ENCODE results near the gene SH3RF1.

Gene SH3RF1

DNA sequence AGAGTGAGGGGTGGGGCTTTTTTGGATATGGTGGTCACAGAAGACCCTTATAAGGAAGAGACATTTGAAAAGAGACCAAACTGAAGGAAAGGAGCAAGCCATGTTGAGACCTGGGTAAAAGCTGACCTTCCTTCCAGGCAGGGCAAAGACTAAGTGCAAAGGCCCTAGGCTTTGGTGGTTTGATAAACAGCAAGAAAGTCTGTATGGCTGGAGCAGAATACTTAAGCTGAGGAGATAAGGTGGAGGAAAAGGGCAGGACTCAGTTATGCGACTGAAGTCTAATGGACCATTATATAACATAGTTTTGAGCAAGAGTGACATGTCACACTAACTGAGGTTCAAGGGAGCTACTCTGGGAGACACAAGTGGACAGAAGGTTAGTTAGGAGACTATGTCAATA, 20.0 kb downstream of the SH3RF1 start:
- Mint-ChIP-seq H3K27me3 (no peaks in the 10 kb centered on the region), H3K27ac (no peak overlapping the region), H3K36me3 (no peaks in the 10 kb centered on the region), H3K4me1 (no peaks in the 10 kb centered on the region), H3K4me3 (no peak overlapping the region), H3K9me3 (no peaks in the 10 kb centered on the region)
- DNase-seq: no peak
- CTCF ChIA-PET: no interaction called here

GRCh38 chr4:169249999-169250398, 20.8 kb downstream of the SH3RF1 start:
- no peak overlapping the region for H3K4me3 Mint-ChIP-seq
- no peaks in the 10 kb centered on the region for H3K27me3 Mint-ChIP-seq
- CTCF ChIA-PET: no interaction called here

GRCh38 chr4:169249214-169249973, 21.4 kb downstream of the SH3RF1 start:
- H3K9me3 Mint-ChIP-seq: no peaks in the 10 kb centered on the region
- CTCF ChIA-PET: no interaction called here
- no peak for DNase-seq

More at GRCh38 chr4:169249999-169250398, 20.8 kb downstream of the SH3RF1 start:
- no peak for DNase-seq
- Mint-ChIP-seq H3K9me3 (no peaks in the 10 kb centered on the region), H3K4me1 (no peaks in the 10 kb centered on the region), H3K36me3 (no peaks in the 10 kb centered on the region), H3K27ac (no peak overlapping the region)

DNA sequence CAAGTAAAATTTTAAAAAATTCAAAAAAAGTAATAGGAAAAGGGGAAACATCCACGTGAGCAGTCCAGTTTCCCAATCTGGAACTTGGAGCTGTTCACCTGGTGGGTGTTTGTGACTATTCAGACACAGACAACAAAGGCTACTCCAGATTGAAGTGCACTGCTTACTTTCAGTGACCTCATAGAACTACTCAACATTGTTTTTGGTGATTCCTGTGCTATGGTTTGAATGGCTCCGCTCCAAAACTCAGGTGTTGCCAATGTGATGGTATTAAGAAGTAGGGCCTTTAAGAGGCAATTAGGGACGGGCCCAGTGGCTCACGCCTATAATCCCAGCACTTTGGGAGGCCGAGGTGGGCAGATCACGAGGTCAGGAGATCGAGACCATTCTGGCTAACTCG, 22.1 kb downstream of the SH3RF1 start:
- no peaks in the 10 kb centered on the region for H3K9me3 Mint-ChIP-seq
- H3K4me3 Mint-ChIP-seq: no peak overlapping the region

More at GRCh38 chr4:169249214-169249973, 21.4 kb downstream of the SH3RF1 start:
- Mint-ChIP-seq H3K27me3 (no peaks in the 10 kb centered on the region), H3K4me3 (no peak overlapping the region), H3K4me1 (no peaks in the 10 kb centered on the region), H3K27ac (no peak overlapping the region), H3K36me3 (no peaks in the 10 kb centered on the region)

GRCh38 chr4:169246957-169247396, 23.8 kb downstream of the SH3RF1 start:
- no peak for DNase-seq
- Mint-ChIP-seq H3K27me3 (no peaks in the 10 kb centered on the region), H3K36me3 (no peaks in the 10 kb centered on the region), H3K27ac (no peak overlapping the region), H3K4me1 (no peaks in the 10 kb centered on the region), H3K4me3 (no peak overlapping the region), H3K9me3 (no peaks in the 10 kb centered on the region)
- CTCF ChIA-PET: no interaction called here

More for the DNA sequence above, 22.1 kb downstream of the SH3RF1 start:
- Mint-ChIP-seq H3K36me3 (no peaks in the 10 kb centered on the region), H3K27ac (no peak overlapping the region), H3K4me1 (no peaks in the 10 kb centered on the region), H3K27me3 (no peaks in the 10 kb centered on the region)
- DNase-seq: no peak
- CTCF ChIA-PET: no interaction called here

DNA sequence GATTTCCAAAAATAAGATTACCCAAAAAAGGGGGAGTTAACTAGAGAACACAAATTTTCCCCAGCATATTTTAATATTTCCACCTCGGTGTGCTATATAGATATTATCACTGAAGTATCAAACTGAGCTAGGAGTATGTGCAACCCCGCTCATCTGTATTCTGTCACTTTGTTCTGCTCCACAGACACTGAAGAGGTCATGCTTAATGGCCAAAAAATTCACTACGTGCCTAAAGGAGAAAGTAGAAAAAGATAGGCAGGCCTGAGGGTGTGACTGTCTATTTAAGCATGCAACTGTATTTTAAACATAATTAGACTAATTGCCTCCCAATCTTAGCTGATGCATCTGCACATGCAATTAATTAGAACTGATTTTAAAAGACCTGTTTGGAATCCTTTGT, 24.5 kb downstream of the SH3RF1 start:
- no peaks in the 10 kb centered on the region for H3K9me3 Mint-ChIP-seq
- DNase-seq: no peak
- no peaks in the 10 kb centered on the region for H3K27me3 Mint-ChIP-seq
- H3K4me3 Mint-ChIP-seq: no peak overlapping the region
- CTCF ChIA-PET: interaction anchor here (0.6 kb wide), 1 partner anchor 141 kb away, joined by 3 read pairs; no protein-coding TSS in a partner anchor
- no peak overlapping the region for H3K27ac Mint-ChIP-seq
- no peaks in the 10 kb centered on the region for H3K36me3 Mint-ChIP-seq
- no peaks in the 10 kb centered on the region for H3K4me1 Mint-ChIP-seq

DNA sequence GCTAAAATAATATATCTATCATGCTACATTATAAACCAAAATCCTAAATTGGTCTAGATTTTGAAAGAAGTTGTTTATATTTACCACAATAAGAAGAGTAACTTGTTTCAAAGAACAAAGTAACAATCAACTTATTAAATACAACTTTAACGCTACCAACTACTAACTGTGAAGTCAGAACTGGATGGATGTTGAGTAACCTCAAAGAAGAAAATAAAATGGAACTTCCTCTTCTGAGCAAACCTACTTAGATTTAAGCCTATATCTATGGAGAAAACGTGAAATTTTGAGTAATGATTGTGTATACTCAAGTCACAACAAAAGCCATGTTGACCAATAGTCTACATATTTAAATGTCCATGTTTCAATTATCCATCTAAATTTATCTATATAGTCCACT, 25.7 kb downstream of the SH3RF1 start:
- H3K4me3 Mint-ChIP-seq: no peak overlapping the region
- no peak for DNase-seq
- no peaks in the 10 kb centered on the region for H3K36me3 Mint-ChIP-seq
- no peaks in the 10 kb centered on the region for H3K9me3 Mint-ChIP-seq
- no peaks in the 10 kb centered on the region for H3K27me3 Mint-ChIP-seq
- H3K4me1 Mint-ChIP-seq: no peaks in the 10 kb centered on the region
- no peak overlapping the region for H3K27ac Mint-ChIP-seq
- CTCF ChIA-PET: no interaction called here

- CTCF ChIA-PET: no interaction called here
- no peak overlapping the region for H3K4me3 Mint-ChIP-seq
- no peaks in the 10 kb centered on the region for H3K4me1 Mint-ChIP-seq
- no peaks in the 10 kb centered on the region for H3K36me3 Mint-ChIP-seq
- no peaks in the 10 kb centered on the region for H3K27me3 Mint-ChIP-seq
- H3K9me3 Mint-ChIP-seq: no peaks in the 10 kb centered on the region
- DNase-seq: no peak
- H3K27ac Mint-ChIP-seq: no peak overlapping the region
Measured at GRCh38 chr4:169243825-169244609, 26.7 kb downstream of the SH3RF1 start.

DNA sequence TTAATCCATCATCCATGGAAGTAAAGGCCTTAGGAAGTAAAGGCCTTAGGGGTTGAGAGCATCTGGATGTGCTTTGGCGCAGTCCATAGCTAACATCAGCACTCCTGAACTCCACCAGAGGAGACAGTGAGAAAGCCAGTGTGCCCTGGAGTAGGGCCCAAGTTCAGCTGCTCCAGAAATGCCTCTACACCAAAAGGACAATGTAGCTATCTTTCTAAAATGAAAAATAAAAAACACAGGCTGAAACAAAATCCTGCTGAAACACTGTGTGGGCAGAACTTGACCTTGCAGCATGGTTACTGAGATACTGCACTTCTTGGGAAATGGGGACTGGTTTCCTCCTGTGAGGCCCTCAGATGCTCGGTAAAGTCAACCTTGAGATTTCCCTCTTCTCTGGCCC, 29.3 kb downstream of the SH3RF1 start:
- CTCF ChIA-PET: no interaction called here
- Mint-ChIP-seq H3K27me3 (no peaks in the 10 kb centered on the region), H3K36me3 (no peaks in the 10 kb centered on the region), H3K4me1 (no peaks in the 10 kb centered on the region), H3K27ac (no peak overlapping the region), H3K9me3 (no peaks in the 10 kb centered on the region), H3K4me3 (no peak overlapping the region)
- DNase-seq: no peak

DNA sequence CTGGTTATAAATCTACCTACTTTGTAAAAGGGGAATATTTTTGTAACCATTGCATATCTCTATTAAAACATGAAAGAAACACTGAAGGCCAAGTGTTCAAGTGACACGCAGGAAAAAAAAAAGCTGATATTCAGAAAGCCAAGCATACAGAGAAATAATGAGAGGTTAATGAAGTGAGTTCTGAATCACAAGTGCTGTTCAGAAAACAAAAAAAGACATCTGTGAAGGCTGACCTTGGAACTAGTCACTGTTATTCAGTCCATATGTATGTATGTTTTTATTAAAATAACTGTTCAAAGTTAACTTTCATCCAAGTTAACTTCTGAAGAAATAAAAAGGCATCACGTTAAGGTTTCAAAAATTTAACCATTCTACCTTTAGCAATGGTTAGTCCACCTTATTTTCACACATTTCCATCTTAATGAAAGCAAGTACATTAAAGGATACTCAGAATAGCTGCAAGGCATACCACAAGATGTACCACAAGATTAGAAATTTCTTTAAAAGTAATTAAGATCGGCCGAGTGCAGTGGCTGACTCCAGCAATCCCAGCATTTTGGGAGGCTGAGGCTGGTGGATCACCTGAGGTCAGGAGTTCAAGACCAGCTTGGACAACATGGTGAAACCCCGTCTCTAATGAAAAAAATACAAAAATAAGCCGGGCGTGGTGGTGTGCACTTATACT, 31.4 kb downstream of the SH3RF1 start:
- Mint-ChIP-seq H3K36me3 (no peaks in the 10 kb centered on the region), H3K4me1 (no peaks in the 10 kb centered on the region), H3K4me3 (no peak overlapping the region), H3K27me3 (no peaks in the 10 kb centered on the region), H3K9me3 (no peaks in the 10 kb centered on the region), H3K27ac (no peak overlapping the region)
- DNase-seq: no peak
- CTCF ChIA-PET: no interaction called here

DNA sequence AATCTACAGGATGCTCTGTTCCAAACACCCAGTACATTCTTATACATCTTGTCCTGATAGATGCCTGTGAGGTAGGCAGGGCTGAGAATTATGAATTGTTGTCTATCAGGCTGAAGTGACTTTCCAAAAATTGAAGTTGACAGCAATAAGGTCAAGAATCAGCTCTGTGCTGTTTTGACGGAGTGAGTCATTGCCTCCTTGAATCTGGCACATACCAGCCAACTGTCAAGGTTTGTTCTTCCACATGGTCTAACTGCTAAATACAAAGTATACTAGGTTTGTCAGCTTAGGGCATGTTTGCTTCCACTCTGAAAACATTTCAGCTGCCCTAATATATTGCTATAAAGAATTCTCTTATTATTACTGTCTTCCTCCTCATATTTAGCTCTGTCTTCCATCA, 32.3 kb downstream of the SH3RF1 start:
- H3K4me1 Mint-ChIP-seq: no peaks in the 10 kb centered on the region
- H3K27me3 Mint-ChIP-seq: no peaks in the 10 kb centered on the region
- CTCF ChIA-PET: no interaction called here
- H3K4me3 Mint-ChIP-seq: no peak overlapping the region
- DNase-seq: no peak
- H3K36me3 Mint-ChIP-seq: no peaks in the 10 kb centered on the region
- no peak overlapping the region for H3K27ac Mint-ChIP-seq
- H3K9me3 Mint-ChIP-seq: no peaks in the 10 kb centered on the region

GRCh38 chr4:169236873-169237626, 33.7 kb downstream of the SH3RF1 start:
- no peaks in the 10 kb centered on the region for H3K4me1 Mint-ChIP-seq
- CTCF ChIA-PET: no interaction called here
- H3K27ac Mint-ChIP-seq: no peak overlapping the region
- no peaks in the 10 kb centered on the region for H3K27me3 Mint-ChIP-seq
- H3K4me3 Mint-ChIP-seq: no peak overlapping the region
- DNase-seq: no peak
- H3K9me3 Mint-ChIP-seq: no peaks in the 10 kb centered on the region
- H3K36me3 Mint-ChIP-seq: no peaks in the 10 kb centered on the region

DNA sequence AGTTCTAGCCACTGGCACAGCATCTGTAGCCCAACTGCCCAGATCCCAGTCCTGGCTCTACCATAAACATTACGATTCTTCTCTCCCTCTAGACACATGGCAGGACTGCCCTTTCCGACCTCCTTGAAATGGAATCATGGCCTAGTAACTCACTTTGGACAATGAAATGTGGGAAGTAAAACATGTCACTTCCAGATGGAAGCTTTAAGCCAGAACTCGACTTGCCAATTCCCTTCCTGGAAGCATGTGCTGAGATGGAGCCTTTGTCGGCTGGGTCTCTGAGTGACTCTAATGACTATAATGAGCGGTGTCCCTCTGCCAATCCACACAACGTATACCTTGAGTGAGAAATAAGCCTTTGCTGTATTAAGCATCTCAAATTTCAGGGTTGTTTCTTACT, 34.7 kb downstream of the SH3RF1 start:
- CTCF ChIA-PET: no interaction called here
- Mint-ChIP-seq H3K4me3 (no peak overlapping the region), H3K36me3 (no peaks in the 10 kb centered on the region), H3K27me3 (no peaks in the 10 kb centered on the region), H3K4me1 (no peaks in the 10 kb centered on the region), H3K27ac (no peak overlapping the region), H3K9me3 (no peaks in the 10 kb centered on the region)
- DNase-seq: no peak

- no peak for DNase-seq
- Mint-ChIP-seq H3K27ac (no peak overlapping the region), H3K36me3 (no peaks in the 10 kb centered on the region), H3K27me3 (no peaks in the 10 kb centered on the region), H3K9me3 (no peaks in the 10 kb centered on the region), H3K4me1 (no peaks in the 10 kb centered on the region), H3K4me3 (no peak overlapping the region)
- CTCF ChIA-PET: no interaction called here
Measured at GRCh38 chr4:169234137-169234855, 36.5 kb downstream of the SH3RF1 start.

Data from activated naive CD4-positive, alpha-beta T cell treated with anti-CD3 and anti-CD28 coated beads, Interleukin-2, amount 10 ng/mL, durations not matched to agents 7 days and 5 days (primary cell).